Measurements from ENCODE around the gene SETD5. TPM values are rescaled to one million over a fixed set of nuclear protein-coding genes. Genes with fewer than 3 reads are reported as not detected.

SETD5 gene
- total RNA-seq, 1 experiment from 2014 or later, result 279 TPM

- TF ChIP-seq USF2 (CRISPR knock-in tag; IDR thresholded peaks at IDR 0.05), result no peak
- TF ChIP-seq IRF2 (CRISPR knock-in tag; IDR thresholded peaks at IDR 0.05; ENCODE audit: borderline replicate concordance, low read depth), result no peak
- no peak for TF ChIP-seq STAT6 (CRISPR knock-in tag; conservative IDR thresholded peaks at IDR 0.05; ENCODE audit: low read depth)
- no peak for TF ChIP-seq E2F5 (CRISPR knock-in tag; IDR thresholded peaks at IDR 0.05)
- no peak for TF ChIP-seq ATF2 (CRISPR knock-in tag; IDR thresholded peaks at IDR 0.05; ENCODE audit: borderline replicate concordance, low read depth)
- TF ChIP-seq PRRX2 (CRISPR knock-in tag; IDR thresholded peaks at IDR 0.05), result no peak
- TF ChIP-seq ERG (CRISPR knock-in tag; IDR thresholded peaks at IDR 0.05), result no peak
- TF ChIP-seq AFF4 (CRISPR knock-in tag; IDR thresholded peaks at IDR 0.05; ENCODE audit: borderline replicate concordance), result no peak
- TF ChIP-seq SMAD3 (CRISPR knock-in tag; IDR thresholded peaks at IDR 0.05; ENCODE audit: borderline replicate concordance), result no peak
- TF ChIP-seq NFATC4 (CRISPR knock-in tag; IDR thresholded peaks at IDR 0.05), result no peak
- TF ChIP-seq NFE2L1 (CRISPR knock-in tag; IDR thresholded peaks at IDR 0.05), result no peak
- TF ChIP-seq NR2C2 (CRISPR knock-in tag; IDR thresholded peaks at IDR 0.05), result no peak
- no peak for TF ChIP-seq ZBTB43 (CRISPR knock-in tag; IDR thresholded peaks at IDR 0.05)
- TF ChIP-seq ZNF396 (CRISPR knock-in tag; IDR thresholded peaks at IDR 0.05; ENCODE audit: borderline replicate concordance), result no peak
- no peak for TF ChIP-seq OVOL2 (CRISPR knock-in tag; IDR thresholded peaks at IDR 0.05; ENCODE audit: borderline replicate concordance)
- no peak for TF ChIP-seq ZBTB21 (CRISPR knock-in tag; IDR thresholded peaks at IDR 0.05; ENCODE audit: borderline replicate concordance)
- no peak for TF ChIP-seq HMGXB4 (CRISPR knock-in tag; IDR thresholded peaks at IDR 0.05)
- POLR2A ChIA-PET, result interaction anchor here (0.6 to 1.2 kb wide), 2 partner anchors 11 to 81 kb away, joined by 3 to 4 read pairs; partner anchors contain the start of gene THUMPD3
- no peaks in the 10 kb centered on the region for H3K4me1 Mint-ChIP-seq
- H3K4me3 Mint-ChIP-seq, result no peak overlapping the region
- peaks cover 78% of the 10 kb centered on the region for H3K36me3 Mint-ChIP-seq
- CTCF ChIA-PET, result no interaction called here
- DNase-seq (ENCODE audit: low spot score) (no peak), ATAC-seq (no peak)
- H3K27me3 Mint-ChIP-seq (ENCODE audit: low read depth), result no peaks in the 10 kb centered on the region
- H3K27ac Mint-ChIP-seq, result no peak overlapping the region
- H3K9me3 Mint-ChIP-seq, result no peaks in the 10 kb centered on the region
Observed at GRCh38 chr3:9373465-9373864, 23.9 kb upstream of the SETD5 start.
